Sigmoid colon (tissue), 7 donors: ENCODE measurements around the gene INSL3. TPM values are rescaled to one million over a fixed set of nuclear protein-coding genes. Genes with fewer than 3 reads are reported as not detected.

ENCODE experiments used
- DNase-seq: peaks from one replicate; pipeline ENCODE4 v3.0.0-alpha.2; 2019
- H3K27ac ChIP-seq, 4 donors: fragments of 200-600 bp; sonication (generic); one replicate each; pipeline ENCODE4 v1.5.1; 2016 to 2019; ENCODE audit warnings: mild to moderate bottlenecking in 1 of 4
- H3K27me3 ChIP-seq, 3 donors: fragments of 200-600 bp; sonication (generic); one replicate each; pipeline ENCODE4 v1.5.1; 2019; ENCODE audit warnings: mild to moderate bottlenecking in 1 of 3
- H3K36me3 ChIP-seq, 4 donors: fragments of 200-600 bp; sonication (generic); one replicate each; pipeline ENCODE4 v1.5.1; 2016 to 2019
- H3K4me1 ChIP-seq, 4 donors: fragments of 200-600 bp; sonication (generic); one replicate each; pipeline ENCODE4 v1.5.1; 2017 to 2019
- H3K4me3 ChIP-seq, 4 donors: fragments of 200-600 bp; sonication (generic); one replicate each; pipeline ENCODE4 v1.5.1; 2017 to 2019; ENCODE audit warnings: mild to moderate bottlenecking in 2 of 4, moderate library complexity in 1 of 4
- H3K9me3 ChIP-seq, 4 donors: fragments of 200-600 bp in 3 of 4; sonication (generic) in 3 of 4; one replicate each; pipeline versions ENCODE4 v1.5.1 to v1.6.1; 2013 to 2019
- EP300 ChIP-seq, 4 donors: sonication (generic); formaldehyde crosslinking; IDR thresholded peaks; one replicate each; pipeline ENCODE4 v1.6.1; 2017; ENCODE audit warnings: antibody characterized with exemption in 4 of 4
- POLR2A ChIP-seq, 2 donors: fragments of 450-650 bp; IDR thresholded peaks; one replicate each; pipeline ENCODE4 v1.6.1; 2016; ENCODE audit warnings: antibody characterized with exemption in 2 of 2, mild to moderate bottlenecking in 2 of 2, moderate library complexity in 2 of 2
- POLR2AphosphoS5 ChIP-seq, 4 donors: sonication (generic); formaldehyde crosslinking; IDR thresholded peaks; one replicate each; pipeline ENCODE4 v1.6.1; 2017; ENCODE audit warnings: antibody characterized with exemption in 4 of 4
- WGBS, 2 donors: extraction: QIAGEN DNeasy Blood & Tissue Kit; methylation state at CpG; one replicate each; pipeline ENCODE4 v1.1.7; 2013; 5-methylcytosine and 5-hydroxymethylcytosine counted together
- intact Hi-C: fragments of 100-400 bp; cut with DNase I; formaldehyde crosslinking; loops from one replicate; pipeline ENCODE4 v1.15.1; 2023
- polyA plus RNA-seq, 3 donors: library from polyadenylated mRNA; stranded (reverse); fragments of 200-250 nt; gene quantifications; one replicate each; pipeline ENCODE4 v1.2.3, GENCODE V29; 2013
- total RNA-seq, 4 donors: library from RNA; depleted of rRNA; stranded (reverse); fragments of >200 nt; gene quantifications; one replicate each; pipeline ENCODE4 v1.1.0, GENCODE V29; 2016
- TF ChIP-seq, protein P1 (sequence below), 4 experiments: fragments of 450-650 bp in 3 of 4; fragments of 200-600 bp in 1 of 4; IDR thresholded peaks; one replicate each; pipeline ENCODE4 v1.5.1; 2016 to 2019; ENCODE audit warnings: antibody characterized with exemption in 4 of 4, mild to moderate bottlenecking in 3 of 4, moderate library complexity in 2 of 4
- donor health status: healthy with polysubstance abuse.
- donor health status: Bipolar disorder and iron deficiency.
- donor health status: healthy.

The INSL3 gene
- total and polyA plus RNA-seq, 7 donors = 0.85 TPM; not detected in 6

- TF ChIP-seq, protein P1, sequence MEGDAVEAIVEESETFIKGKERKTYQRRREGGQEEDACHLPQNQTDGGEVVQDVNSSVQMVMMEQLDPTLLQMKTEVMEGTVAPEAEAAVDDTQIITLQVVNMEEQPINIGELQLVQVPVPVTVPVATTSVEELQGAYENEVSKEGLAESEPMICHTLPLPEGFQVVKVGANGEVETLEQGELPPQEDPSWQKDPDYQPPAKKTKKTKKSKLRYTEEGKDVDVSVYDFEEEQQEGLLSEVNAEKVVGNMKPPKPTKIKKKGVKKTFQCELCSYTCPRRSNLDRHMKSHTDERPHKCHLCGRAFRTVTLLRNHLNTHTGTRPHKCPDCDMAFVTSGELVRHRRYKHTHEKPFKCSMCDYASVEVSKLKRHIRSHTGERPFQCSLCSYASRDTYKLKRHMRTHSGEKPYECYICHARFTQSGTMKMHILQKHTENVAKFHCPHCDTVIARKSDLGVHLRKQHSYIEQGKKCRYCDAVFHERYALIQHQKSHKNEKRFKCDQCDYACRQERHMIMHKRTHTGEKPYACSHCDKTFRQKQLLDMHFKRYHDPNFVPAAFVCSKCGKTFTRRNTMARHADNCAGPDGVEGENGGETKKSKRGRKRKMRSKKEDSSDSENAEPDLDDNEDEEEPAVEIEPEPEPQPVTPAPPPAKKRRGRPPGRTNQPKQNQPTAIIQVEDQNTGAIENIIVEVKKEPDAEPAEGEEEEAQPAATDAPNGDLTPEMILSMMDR (IDR thresholded peaks at IDR 0.05) = no peak
- TF ChIP-seq EP300 (IDR thresholded peaks at IDR 0.05) (no peak), POLR2A (IDR thresholded peaks at IDR 0.05) (no peak), POLR2AphosphoS5 (IDR thresholded peaks at IDR 0.05) (no peak)
- WGBS, 2 donors = 23 to 67% methylated on average over 25 of the region's 25 CpGs
- intact Hi-C loops = no loop called here
- H3K9me3 ChIP-seq = no peaks in the 10 kb centered on the region
- no peaks in the 10 kb centered on the region for H3K36me3 ChIP-seq
- peaks cover 4 to 61% (median 41%) of the 10 kb centered on the region in 3 donors for H3K27me3 ChIP-seq
- peak overlapping the region in 1 of 4 donors; percentile 21 for H3K4me3 ChIP-seq
- H3K4me1 ChIP-seq = peaks cover 0 to 19% (median 11%) of the 10 kb centered on the region in 4 donors
- DNase-seq = no peak
- no peak overlapping the region for H3K27ac ChIP-seq
These were observed 10.1 kb upstream of the INSL3 start for GRCh38 chr19:17831419-17831888.

DNA sequence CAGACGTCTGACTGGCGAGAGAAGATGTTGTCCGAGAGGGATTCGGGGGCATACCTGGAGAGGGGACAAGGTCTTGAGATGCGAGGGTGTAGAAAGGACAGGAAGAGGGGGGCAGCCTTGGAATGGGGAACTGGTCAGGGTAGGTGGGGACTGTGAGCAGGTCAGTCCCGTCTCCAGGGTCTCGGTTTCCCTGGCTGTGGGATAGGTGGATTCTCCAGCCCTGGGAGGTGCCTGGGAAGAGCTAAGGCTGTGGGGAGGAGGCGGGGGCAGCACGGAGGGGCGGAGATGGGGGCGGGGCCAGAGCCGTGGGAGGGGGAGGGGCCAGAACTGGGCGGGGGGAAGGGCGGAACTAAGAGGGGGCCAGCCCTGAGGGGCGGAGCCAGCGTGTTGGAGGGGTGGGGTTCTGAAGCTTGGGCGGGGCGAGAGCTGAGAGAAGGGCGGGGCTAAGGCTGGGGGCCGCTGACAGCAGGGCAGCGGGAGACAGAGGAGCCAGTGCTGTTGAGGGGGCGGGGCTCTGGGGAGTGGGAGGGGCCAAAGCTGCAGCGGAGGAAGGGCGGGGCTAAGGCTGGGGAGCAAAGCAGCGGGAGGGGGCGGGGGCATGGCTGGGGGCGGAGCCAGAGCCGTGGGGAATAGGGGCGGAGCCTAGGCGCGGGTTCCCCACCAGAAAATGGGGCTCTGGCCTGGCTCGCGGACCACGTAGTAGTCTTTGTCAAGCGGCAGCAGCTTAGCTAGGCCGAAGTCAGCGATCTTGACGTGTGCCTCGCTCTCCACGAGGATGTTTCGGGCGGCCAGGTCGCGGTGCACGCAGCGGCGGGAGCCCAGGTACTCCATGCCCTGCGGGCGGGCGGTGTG, 9.5 kb upstream of the INSL3 start:
- peak; percentile 89 for DNase-seq
- Histone ChIP-seq H3K27ac (peak overlapping the region in 1 of 4 donors; percentile 40), H3K27me3 (peaks cover 4 to 66% (median 41%) of the 10 kb centered on the region in 3 donors), H3K4me3 (peak overlapping the region in 2 of 4 donors; percentile 20 to 21), H3K36me3 (no peaks in the 10 kb centered on the region), H3K9me3 (no peaks in the 10 kb centered on the region), H3K4me1 (peaks cover 0 to 19% (median 11%) of the 10 kb centered on the region in 4 donors)
- no peak for TF ChIP-seq EP300 (IDR thresholded peaks at IDR 0.05)
- TF ChIP-seq, protein P1 (IDR thresholded peaks at IDR 0.05) = no peak
- TF ChIP-seq POLR2AphosphoS5 (IDR thresholded peaks at IDR 0.05) = no peak
- TF ChIP-seq POLR2A (IDR thresholded peaks at IDR 0.05) = no peak
- intact Hi-C loops = no loop called here
- 13 to 58% methylated on average over 50 of the region's 50 CpGs for WGBS, 2 donors

GRCh38 chr19:17829855-17830566, 8.7 kb upstream of the INSL3 start:
- no peaks in the 10 kb centered on the region for H3K36me3 ChIP-seq
- 17 to 55% methylated on average over 29 of the region's 29 CpGs for WGBS, 2 donors
- peaks cover 0 to 19% (median 11%) of the 10 kb centered on the region in 4 donors for H3K4me1 ChIP-seq
- peak overlapping the region in 2 of 4 donors; percentile 10 to 20 for H3K4me3 ChIP-seq
- peaks cover 4 to 67% (median 37%) of the 10 kb centered on the region in 3 donors for H3K27me3 ChIP-seq
- intact Hi-C loops = no loop called here
- no peaks in the 10 kb centered on the region for H3K9me3 ChIP-seq
- H3K27ac ChIP-seq = peak overlapping the region in 1 of 4 donors; percentile 40
- TF ChIP-seq EP300 (IDR thresholded peaks at IDR 0.05) (no peak), POLR2AphosphoS5 (IDR thresholded peaks at IDR 0.05) (no peak), POLR2A (IDR thresholded peaks at IDR 0.05) (no peak)
- TF ChIP-seq, protein P1 (IDR thresholded peaks at IDR 0.05) = no peak
- DNase-seq = peak; percentile 73

DNA sequence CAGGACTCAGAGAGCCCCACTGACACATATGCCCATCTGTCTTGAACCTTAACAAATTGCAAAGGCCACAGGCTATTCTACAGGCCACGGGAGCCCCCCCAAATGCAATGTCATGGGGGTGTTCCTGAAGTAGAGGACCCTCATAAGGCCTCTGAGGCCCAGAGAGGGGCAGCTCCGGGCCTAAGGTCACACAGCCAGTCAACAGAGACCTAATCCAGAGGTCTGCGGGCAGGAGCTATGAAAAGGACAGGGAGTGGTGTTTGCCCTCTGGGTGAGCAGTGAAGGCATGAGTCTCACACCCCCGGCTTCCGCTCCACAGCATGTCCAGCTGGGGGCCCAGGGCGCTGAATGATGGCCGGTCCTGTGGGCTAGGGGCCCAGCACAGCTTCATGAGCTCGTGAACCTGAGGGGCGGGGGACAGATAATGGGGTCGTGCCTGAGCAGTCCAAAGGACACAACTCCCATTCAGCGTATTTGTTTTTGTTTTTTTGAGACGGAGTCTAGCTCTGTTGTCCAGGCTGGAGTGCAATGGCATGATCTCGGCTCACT, 5.3 kb upstream of the INSL3 start:
- intact Hi-C loops = no loop called here
- TF ChIP-seq, protein P1 (IDR thresholded peaks at IDR 0.05) = no peak
- TF ChIP-seq POLR2A (IDR thresholded peaks at IDR 0.05) = no peak
- TF ChIP-seq EP300 (IDR thresholded peaks at IDR 0.05) = no peak
- TF ChIP-seq POLR2AphosphoS5 (IDR thresholded peaks at IDR 0.05) = no peak
- DNase-seq = no peak
- H3K4me3 ChIP-seq = no peak overlapping the region
- H3K9me3 ChIP-seq = no peaks in the 10 kb centered on the region
- peaks cover 0 to 19% (median 11%) of the 10 kb centered on the region in 4 donors for H3K4me1 ChIP-seq
- peaks cover 1 to 73% (median 22%) of the 10 kb centered on the region in 3 donors for H3K27me3 ChIP-seq
- WGBS, 2 donors = 83 to 88% methylated on average over 13 of the region's 13 CpGs
- no peak overlapping the region for H3K27ac ChIP-seq
- no peaks in the 10 kb centered on the region for H3K36me3 ChIP-seq
